ENCODE data around the gene GRM8.

- TF ChIP-seq, protein P1, sequence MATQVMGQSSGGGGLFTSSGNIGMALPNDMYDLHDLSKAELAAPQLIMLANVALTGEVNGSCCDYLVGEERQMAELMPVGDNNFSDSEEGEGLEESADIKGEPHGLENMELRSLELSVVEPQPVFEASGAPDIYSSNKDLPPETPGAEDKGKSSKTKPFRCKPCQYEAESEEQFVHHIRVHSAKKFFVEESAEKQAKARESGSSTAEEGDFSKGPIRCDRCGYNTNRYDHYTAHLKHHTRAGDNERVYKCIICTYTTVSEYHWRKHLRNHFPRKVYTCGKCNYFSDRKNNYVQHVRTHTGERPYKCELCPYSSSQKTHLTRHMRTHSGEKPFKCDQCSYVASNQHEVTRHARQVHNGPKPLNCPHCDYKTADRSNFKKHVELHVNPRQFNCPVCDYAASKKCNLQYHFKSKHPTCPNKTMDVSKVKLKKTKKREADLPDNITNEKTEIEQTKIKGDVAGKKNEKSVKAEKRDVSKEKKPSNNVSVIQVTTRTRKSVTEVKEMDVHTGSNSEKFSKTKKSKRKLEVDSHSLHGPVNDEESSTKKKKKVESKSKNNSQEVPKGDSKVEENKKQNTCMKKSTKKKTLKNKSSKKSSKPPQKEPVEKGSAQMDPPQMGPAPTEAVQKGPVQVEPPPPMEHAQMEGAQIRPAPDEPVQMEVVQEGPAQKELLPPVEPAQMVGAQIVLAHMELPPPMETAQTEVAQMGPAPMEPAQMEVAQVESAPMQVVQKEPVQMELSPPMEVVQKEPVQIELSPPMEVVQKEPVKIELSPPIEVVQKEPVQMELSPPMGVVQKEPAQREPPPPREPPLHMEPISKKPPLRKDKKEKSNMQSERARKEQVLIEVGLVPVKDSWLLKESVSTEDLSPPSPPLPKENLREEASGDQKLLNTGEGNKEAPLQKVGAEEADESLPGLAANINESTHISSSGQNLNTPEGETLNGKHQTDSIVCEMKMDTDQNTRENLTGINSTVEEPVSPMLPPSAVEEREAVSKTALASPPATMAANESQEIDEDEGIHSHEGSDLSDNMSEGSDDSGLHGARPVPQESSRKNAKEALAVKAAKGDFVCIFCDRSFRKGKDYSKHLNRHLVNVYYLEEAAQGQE (IDR thresholded peaks at IDR 0.05; ENCODE audit: insufficient read depth in 1 of 2, low read depth in 2 of 2, low read length in 1 of 2) = no peak
- TF ChIP-seq, protein P2, sequence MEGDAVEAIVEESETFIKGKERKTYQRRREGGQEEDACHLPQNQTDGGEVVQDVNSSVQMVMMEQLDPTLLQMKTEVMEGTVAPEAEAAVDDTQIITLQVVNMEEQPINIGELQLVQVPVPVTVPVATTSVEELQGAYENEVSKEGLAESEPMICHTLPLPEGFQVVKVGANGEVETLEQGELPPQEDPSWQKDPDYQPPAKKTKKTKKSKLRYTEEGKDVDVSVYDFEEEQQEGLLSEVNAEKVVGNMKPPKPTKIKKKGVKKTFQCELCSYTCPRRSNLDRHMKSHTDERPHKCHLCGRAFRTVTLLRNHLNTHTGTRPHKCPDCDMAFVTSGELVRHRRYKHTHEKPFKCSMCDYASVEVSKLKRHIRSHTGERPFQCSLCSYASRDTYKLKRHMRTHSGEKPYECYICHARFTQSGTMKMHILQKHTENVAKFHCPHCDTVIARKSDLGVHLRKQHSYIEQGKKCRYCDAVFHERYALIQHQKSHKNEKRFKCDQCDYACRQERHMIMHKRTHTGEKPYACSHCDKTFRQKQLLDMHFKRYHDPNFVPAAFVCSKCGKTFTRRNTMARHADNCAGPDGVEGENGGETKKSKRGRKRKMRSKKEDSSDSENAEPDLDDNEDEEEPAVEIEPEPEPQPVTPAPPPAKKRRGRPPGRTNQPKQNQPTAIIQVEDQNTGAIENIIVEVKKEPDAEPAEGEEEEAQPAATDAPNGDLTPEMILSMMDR (IDR thresholded peaks at IDR 0.05) = no peak
- no peak for TF ChIP-seq TCF7L2 (IDR thresholded peaks at IDR 0.05; ENCODE audit: low read depth, low read length)
Observed at GRCh38 chr7:126791306-126791705, 461.4 kb downstream of the GRM8 start.
